Fibroblast of the conjunctiva (primary cell): ENCODE data around the gene LATS2.

Source experiments
- DNase-seq: peaks from one replicate; pipeline ENCODE4 v3.0.0-alpha.2; 2010; ENCODE audit warnings: low read depth

LATS2 gene

GRCh38 chr13:21047591-21048282 is 13.6 kb downstream of the LATS2 start:
- no peak for DNase-seq

DNA sequence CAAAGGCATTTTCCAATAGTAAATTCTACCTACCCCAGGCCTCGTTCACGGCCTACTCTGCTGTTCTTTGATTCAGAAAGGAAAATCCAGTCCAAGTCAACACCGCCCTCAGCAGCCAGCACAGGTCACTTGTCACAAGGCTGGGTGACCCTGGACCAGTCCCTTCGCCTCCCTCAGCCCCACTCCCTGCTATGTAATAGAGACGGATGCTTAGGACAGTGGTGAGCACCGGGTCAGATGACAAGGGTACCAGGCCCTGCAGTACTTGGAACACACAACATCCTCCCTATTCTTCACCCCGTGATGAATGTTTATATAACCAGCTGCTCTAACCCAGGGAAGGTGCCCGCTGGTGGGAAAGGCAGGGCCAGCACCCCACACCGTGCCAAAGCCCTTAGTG is 14.3 kb downstream of the LATS2 start:
- no peak for DNase-seq

DNA sequence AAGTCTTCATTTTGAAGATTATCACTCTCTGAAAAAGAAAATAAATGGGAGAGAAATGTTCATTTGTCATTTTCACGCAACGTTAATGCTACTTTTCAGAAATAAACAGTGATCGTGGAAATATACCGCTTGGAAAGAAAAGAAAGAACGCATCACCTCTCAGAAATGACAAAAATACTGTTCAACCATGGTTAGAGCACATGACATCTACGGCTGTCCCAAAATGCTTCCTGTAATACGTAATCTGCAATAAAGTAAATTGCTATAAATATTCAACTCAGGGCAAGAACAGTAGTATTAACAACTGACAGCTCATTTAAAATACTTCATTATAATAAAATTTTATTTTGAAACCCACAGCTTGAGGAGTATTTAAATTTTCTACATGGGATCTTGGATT is 15.2 kb downstream of the LATS2 start:
- no peak for DNase-seq

DNA sequence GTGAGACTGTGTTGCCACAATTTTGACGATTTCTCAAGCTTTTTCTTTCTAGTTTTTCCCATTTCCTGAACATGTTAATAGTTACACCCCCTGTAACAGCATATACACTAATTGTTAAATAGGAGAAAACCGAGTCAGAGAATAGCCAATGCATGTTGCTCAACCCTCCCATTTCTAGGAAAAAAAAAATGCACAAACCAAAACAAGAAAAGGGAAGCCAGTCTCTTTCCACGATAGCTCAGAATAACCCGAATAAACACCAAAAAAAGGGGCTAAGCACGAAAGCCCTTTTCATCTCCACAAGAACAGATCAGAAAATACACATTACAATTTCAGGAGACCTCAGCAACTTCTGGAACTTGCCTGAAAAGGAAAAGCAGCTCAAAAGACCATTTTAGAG is 16.3 kb downstream of the LATS2 start:
- no peak for DNase-seq

DNA sequence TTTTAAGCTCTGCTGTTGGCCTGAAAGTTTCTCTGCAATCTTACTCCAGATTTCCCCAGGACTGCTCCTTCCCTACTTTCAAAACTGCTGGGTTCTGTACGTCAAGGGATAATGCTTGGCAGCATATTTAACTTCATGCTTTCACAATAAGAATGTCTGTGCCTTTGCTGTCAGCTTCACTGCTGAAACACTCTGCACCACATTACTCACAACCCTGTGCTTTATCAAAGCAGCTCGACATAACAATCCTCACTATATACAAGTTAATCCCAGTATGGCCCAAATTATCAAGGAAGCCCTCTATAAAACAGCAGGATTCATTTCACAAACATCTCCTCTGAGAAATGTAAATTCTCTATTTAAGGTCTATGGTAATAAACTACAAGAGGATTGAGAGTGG is 17.5 kb downstream of the LATS2 start:
- DNase-seq = peak; percentile 67

DNA sequence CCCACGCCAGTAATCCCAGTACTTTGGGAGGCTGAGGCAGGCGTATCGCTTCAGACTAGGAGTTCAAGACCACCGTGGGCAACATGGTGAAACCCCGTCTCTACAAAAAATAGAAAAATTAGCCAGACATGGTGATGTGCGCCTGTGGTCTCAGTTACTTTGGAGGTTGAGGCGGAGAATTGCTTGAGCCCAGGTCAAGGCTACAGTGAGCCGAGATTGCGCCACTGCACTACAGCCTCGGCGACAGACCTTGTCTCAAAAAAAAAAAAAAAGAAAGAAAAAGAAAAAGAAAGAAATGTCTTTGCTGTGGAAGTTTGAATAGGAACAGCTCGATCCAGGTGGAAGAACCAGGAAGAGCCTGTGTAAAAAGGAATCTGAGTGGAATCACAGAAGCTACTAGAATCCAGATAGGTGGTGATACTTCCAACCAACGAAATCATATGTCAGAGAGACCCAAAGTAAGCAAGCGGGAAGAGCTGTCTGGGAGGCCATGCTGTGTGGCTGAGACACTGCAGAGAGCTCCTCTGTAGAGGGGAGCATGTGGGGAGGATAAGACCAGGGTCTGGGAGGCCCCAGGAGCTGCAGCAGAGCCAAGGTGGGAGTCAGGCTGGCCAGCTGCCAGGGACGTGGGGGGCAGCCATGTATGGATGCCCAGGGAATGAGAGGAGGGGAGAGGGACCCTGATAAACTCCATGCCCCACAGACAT is 21.1 kb downstream of the LATS2 start:
- DNase-seq = no peak

- no peak for DNase-seq
Measured at GRCh38 chr13:21039097-21039800, 22.1 kb downstream of the LATS2 start.

DNA sequence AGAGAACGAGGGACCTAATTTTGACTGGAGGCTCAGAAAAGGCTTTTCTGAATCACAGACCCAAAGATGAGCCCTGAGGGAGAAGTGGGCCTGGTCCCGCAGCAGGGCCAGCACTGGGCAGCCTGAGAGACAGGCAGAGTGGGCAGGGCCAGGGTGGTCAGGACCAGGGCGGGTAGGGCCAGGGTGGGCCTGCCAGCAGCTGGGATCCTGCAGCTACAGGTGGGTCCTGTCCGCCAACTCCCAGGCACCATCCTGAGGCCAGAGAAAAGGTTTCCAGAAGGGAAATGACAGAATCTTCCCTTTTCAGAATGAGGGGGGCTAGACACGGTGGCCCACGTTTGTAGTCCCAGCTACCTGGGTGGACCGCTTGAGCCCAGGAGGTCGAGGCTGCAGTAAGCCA is 23.7 kb downstream of the LATS2 start:
- DNase-seq = no peak

- DNase-seq = no peak
Measured at GRCh38 chr13:21035498-21035897, 25.9 kb downstream of the LATS2 start.

GRCh38 chr13:21034603-21035191 is 26.7 kb downstream of the LATS2 start:
- no peak for DNase-seq

GRCh38 chr13:21033856-21034602 is 27.4 kb downstream of the LATS2 start:
- DNase-seq = no peak

GRCh38 chr13:21033212-21033840 is 28.1 kb downstream of the LATS2 start:
- DNase-seq = peak; percentile 35

- DNase-seq = no peak
Measured at GRCh38 chr13:21032656-21033055, 28.7 kb downstream of the LATS2 start.

DNA sequence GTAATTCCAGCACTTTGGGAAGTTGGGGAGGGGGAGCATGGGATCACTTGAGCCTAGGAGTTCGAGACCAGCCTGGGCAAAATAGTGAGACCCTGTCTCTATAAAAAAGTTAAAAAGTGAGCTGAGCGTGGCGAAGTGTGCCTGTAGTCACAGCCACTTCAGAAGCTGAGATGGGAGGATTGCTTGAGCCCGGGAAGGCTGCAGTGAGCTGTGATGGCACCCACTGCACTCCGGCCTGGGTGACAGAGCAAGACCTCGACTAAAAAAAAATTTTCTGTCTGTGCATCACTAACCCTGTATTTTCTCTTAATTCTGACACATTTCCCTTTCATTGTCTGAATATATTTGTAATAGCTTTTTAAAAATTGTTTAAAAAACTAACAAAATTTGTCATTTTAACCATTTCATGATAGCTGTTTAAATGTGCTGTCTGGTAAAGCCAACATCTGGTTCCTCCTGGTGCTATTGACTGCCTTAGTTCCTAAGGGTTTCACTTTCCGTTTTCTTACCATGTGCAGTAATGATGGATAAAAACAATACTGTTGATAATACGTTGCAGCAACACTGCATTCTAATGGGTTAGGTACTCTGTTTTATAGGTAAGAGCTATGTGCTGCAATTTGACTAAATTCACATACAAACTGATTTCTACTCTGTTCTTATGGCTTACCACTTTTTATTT is 29.7 kb downstream of the LATS2 start:
- no peak for DNase-seq

GRCh38 chr13:21025539-21025938 is 35.8 kb downstream of the LATS2 start:
- no peak for DNase-seq

- no peak for DNase-seq
Measured at GRCh38 chr13:21022056-21022979, 39.1 kb downstream of the LATS2 start.

- no peak for DNase-seq
Measured at GRCh38 chr13:21020581-21020980, 40.8 kb downstream of the LATS2 start.

DNA sequence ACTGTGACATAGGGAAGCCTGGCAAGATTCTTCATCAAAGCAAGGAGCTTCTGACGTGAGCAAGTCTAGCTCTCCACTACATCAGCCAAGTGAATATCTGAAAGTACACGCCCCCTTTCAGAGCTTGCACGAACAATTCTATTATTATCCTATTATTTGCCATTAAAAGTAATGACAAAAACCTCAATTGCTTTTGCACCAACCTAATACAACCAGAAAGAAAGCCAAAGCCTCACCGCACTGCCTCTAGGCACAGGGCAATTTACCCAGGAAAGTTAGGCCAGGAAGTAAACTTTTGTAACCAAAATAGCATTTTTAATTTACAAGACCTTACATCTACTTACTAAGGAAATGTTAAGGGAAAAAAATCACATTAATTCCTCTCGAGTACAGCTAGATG is 41.2 kb downstream of the LATS2 start:
- DNase-seq = no peak

GRCh38 chr13:21018220-21018619 is 43.2 kb downstream of the LATS2 start:
- DNase-seq = no peak

- DNase-seq = no peak
Measured at GRCh38 chr13:21016487-21016886, 44.9 kb downstream of the LATS2 start.
